GM23248 (cell line): ENCODE results near the gene EEF2. TPM values are rescaled to one million over a fixed set of nuclear protein-coding genes. Genes with fewer than 3 reads are reported as not detected.

Source experiments
- DNase-seq: peaks from one replicate; pipeline ENCODE4 v3.0.0-alpha.2; 2015
- H2AFZ ChIP-seq: fragments of 200-600 bp; sonication (generic); 2 replicates; pipeline ENCODE4 v1.6.1; 2016; ENCODE audit warnings: antibody characterized with exemption
- H3F3A ChIP-seq: fragments of 200-600 bp; sonication (generic); 2 replicates; pipeline ENCODE4 v1.6.1; 2016; ENCODE audit warnings: mild to moderate bottlenecking, antibody characterized with exemption, mixed run types; ENCODE audit not compliant: insufficient read depth
- H3K27ac ChIP-seq: fragments of 200-600 bp; sonication (generic); 2 replicates; pipeline ENCODE4 v1.5.1; 2016; ENCODE audit warnings: mild to moderate bottlenecking
- H3K27me3 ChIP-seq: fragments of 200-600 bp; sonication (generic); replicated peaks from 2 replicates; pipeline ENCODE4 v1.6.1; 2016; ENCODE audit warnings: mild to moderate bottlenecking; ENCODE audit not compliant: insufficient read depth
- H3K36me3 ChIP-seq: fragments of 200-600 bp; sonication (generic); 2 replicates; pipeline ENCODE4 v1.6.1; 2016; ENCODE audit warnings: low read depth, mild to moderate bottlenecking
- H3K4me1 ChIP-seq: fragments of 200-600 bp; sonication (generic); 2 replicates; pipeline ENCODE4 v1.6.1; 2016; ENCODE audit warnings: mild to moderate bottlenecking; ENCODE audit not compliant: insufficient read depth
- H3K4me2 ChIP-seq: fragments of 200-600 bp; sonication (generic); one replicate; pipeline ENCODE4 v1.6.1; 2016; ENCODE audit warnings: mild to moderate bottlenecking; ENCODE audit not compliant: unreplicated experiment
- H3K4me3 ChIP-seq: fragments of 200-600 bp; sonication (generic); 2 replicates; pipeline ENCODE4 v1.5.1; 2016; ENCODE audit warnings: mild to moderate bottlenecking
- H3K79me2 ChIP-seq: fragments of 200-600 bp; sonication (generic); 2 replicates; pipeline ENCODE4 v1.6.1; 2016; ENCODE audit warnings: mild to moderate bottlenecking; ENCODE audit not compliant: insufficient read depth
- H3K9ac ChIP-seq: fragments of 200-600 bp; sonication (generic); 2 replicates; pipeline ENCODE4 v1.6.1; 2016; ENCODE audit warnings: mild to moderate bottlenecking
- H3K9me2 ChIP-seq: fragments of 200-600 bp; sonication (generic); 2 replicates; pipeline ENCODE4 v1.6.1; 2016; ENCODE audit warnings: mixed run types, mild to moderate bottlenecking, moderate library complexity; ENCODE audit not compliant: insufficient read depth
- H3K9me3 ChIP-seq: fragments of 200-600 bp; sonication (generic); one replicate; pipeline ENCODE4 v1.6.1; 2017; ENCODE audit warnings: low read depth
- H4K20me1 ChIP-seq: fragments of 200-600 bp; sonication (generic); 2 replicates; pipeline ENCODE4 v1.6.0; 2016; ENCODE audit not compliant: insufficient read depth
- EZH2 ChIP-seq: fragments of 200-600 bp; sonication (generic); IDR thresholded peaks from 2 replicates; pipeline ENCODE4 v1.6.1; 2018; ENCODE audit warnings: antibody characterized with exemption, mild to moderate bottlenecking; ENCODE audit not compliant: insufficient read depth, poor library complexity, severe bottlenecking
- EZH2phosphoT487 ChIP-seq: fragments of 200-600 bp; sonication (generic); IDR thresholded peaks from 2 replicates; pipeline ENCODE4 v1.6.1; 2018; ENCODE audit warnings: antibody characterized with exemption, moderate library complexity, mild to moderate bottlenecking, low read depth; ENCODE audit not compliant: insufficient read depth
- WGBS, 2 experiments: methylation state at CpG; one replicate each; pipeline ENCODE4 v1.1.6; 2015 to 2017; ENCODE audit warnings: low lambda C conversion rate in 2 of 2, low coverage in 1 of 2; ENCODE audit errors: missing lambda C conversion rate in 2 of 2; 5-methylcytosine and 5-hydroxymethylcytosine counted together
- in situ Hi-C: fragments of 300-500 bp; cut with MboI; formaldehyde crosslinking; loops from 2 replicates; pipeline ENCODE4 v1.15.0; 2020
- polyA plus RNA-seq: library from polyadenylated mRNA; unstranded; fragments of >200 nt; fragmentation: Nextera tagmentation; extraction: Ambion mirVana; gene quantifications from 2 replicates; pipeline ENCODE4 v1.2.1, GENCODE V29; 2016
- total RNA-seq: library from RNA; depleted of rRNA; stranded (reverse); fragments of >200 nt; shearing (Covaris generic); gene quantifications from 2 replicates; pipeline ENCODE4 v1.2.3, GENCODE V29; 2014

EEF2 gene
- total and polyA plus RNA-seq, 2 experiments from 2014 or later, result 326 to 2,755 TPM

DNA sequence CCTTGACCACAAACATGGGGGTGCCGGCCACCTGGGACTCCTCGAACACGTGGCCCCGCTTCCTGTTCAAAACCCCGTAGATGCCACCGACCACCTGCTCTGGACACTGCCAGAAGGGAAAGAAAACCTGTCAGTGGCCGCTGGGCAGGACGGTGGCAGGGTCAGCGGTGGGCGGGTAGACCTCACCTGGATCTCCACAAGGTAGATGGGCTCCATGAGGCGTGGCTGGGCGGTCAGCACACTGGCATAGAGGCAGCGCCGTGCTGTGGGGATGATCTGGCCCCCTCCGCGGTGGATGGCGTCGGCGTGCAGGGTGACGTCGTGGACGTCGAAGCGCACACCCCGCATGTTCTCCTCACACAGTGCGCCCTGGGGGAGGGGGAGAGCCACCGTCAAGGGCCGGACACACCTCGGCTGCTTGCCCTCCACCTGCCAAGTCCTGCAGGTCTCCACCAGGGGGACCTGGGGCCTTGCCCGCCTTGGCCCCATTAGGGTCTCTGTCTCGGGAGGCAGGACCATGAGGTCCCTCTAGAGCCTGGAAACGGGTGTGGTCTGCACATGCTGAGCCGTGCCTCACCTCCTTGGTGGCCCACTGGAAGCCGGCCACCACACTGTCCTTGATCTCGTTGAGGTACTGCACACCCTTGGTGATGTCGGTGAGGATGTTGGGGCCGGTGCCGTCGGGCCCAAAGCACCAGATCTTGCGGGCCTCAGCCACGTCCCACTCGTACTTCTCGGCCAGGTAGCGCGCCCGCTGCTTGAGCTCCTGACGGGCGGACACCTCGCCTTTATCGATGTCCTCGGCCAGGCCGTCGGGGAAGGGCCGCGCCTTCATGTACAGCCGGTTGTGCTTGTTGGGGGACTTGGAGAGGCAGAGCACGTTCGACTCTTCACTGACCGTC is 7.8 kb downstream of the EEF2 start:
- Histone ChIP-seq H3K79me2 (peaks cover 75% of the 10 kb centered on the region), H4K20me1 (peaks cover 25% of the 10 kb centered on the region), H3K27me3 (no peaks in the 10 kb centered on the region), H3F3A (peaks cover 53% of the 10 kb centered on the region), H3K4me1 (no peaks in the 10 kb centered on the region), H2AFZ (no peak overlapping the region), H3K9ac (peak overlapping the region; percentile 46; the same call in 1 of the 2 replicates), H3K4me2 (no peak overlapping the region), H3K36me3 (peaks cover 69% of the 10 kb centered on the region), H3K9me2 (no peaks in the 10 kb centered on the region), H3K9me3 (no peaks in the 10 kb centered on the region), H3K4me3 (no peak overlapping the region), H3K27ac (peak overlapping the region; percentile 36)
- in situ Hi-C loops, result no loop called here
- TF ChIP-seq EZH2, result no peak
- TF ChIP-seq EZH2phosphoT487, result no peak
- 83 to 85% methylated on average over 56 to 59 of the region's 59 CpGs for WGBS, 2 experiments
- peak; percentile 43 for DNase-seq

DNA sequence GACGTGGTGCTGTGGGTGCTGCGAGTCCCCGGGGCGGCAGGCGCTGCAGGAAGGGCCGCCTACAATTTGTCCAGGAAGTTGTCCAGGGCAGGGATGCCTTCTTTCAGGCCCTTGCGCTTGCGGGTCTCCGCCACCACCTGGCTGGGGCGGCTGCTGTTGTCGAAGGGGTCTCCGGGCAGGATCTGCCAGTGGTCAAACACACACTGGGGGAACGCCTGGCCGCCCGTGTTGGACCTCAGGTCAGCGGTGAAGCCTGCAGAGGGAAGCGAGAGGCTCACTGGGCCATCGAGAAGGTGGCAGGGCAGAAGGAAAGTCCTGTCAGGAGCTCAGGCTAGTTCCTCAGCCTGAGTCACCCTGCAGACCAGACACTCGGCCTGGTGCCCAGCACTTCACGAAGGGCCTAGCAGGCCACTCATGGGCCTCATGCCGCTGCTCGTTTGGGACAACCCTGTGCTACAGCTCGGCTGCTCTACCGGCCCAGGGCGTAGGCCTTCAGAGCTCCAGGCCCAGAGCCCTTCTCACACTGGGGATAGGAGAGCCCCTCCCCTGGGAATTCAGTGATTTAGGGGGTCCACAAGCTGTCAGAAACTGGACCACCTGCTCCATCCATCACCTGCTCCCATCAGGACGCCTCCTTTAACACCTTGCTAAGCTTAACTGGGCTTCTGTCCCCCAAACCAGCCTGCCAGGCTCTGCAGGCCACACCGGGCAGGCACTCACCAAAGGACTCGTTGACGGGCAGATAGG is 8.6 kb downstream of the EEF2 start:
- DNase-seq, result peak; percentile 90
- H3K9ac ChIP-seq, result peak overlapping the region; percentile 46; the same call in 1 of the 2 replicates
- H3F3A ChIP-seq, result peaks cover 62% of the 10 kb centered on the region
- peaks cover 17% of the 10 kb centered on the region for H4K20me1 ChIP-seq
- no peaks in the 10 kb centered on the region for H3K27me3 ChIP-seq
- no peaks in the 10 kb centered on the region for H3K9me3 ChIP-seq
- in situ Hi-C loops, result no loop called here
- H3K36me3 ChIP-seq, result peaks cover 62% of the 10 kb centered on the region
- H3K4me3 ChIP-seq, result no peak overlapping the region
- 75 to 78% methylated on average over 29 of the region's 29 CpGs for WGBS, 2 experiments
- H3K79me2 ChIP-seq, result peaks cover 67% of the 10 kb centered on the region
- no peaks in the 10 kb centered on the region for H3K4me1 ChIP-seq
- no peak overlapping the region for H3K4me2 ChIP-seq
- no peak for TF ChIP-seq EZH2phosphoT487
- no peak for TF ChIP-seq EZH2
- H3K27ac ChIP-seq, result peak overlapping the region; percentile 36
- H2AFZ ChIP-seq, result no peak overlapping the region
- H3K9me2 ChIP-seq, result no peaks in the 10 kb centered on the region

DNA sequence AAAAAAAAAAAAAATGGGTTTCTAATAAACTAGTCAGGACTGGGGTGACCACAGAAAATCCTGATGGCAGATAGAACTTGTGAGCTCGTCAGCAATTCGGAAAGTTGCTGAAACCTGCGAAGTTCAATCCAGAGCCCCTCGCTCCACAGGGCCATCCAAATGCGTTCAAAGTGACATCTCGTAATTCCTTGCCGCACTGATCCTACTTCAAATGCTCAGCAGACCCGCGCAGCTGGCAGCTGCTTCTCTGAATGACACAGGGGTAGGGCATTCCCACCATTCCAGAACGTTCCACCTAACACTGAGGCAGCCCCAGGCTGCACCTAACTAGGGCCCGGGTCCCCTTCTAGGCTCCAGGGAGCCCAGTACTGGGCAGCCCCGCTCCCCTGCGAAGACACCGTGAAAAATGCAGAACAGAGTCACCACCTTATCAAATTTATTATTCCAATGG is 9.6 kb downstream of the EEF2 start:
- Histone ChIP-seq H3K9me3 (no peaks in the 10 kb centered on the region), H4K20me1 (peaks cover 10% of the 10 kb centered on the region; the same call in 1 of the 2 replicates), H3K4me3 (no peak overlapping the region), H3K27me3 (no peaks in the 10 kb centered on the region), H3K9ac (no peak overlapping the region), H3K4me1 (no peaks in the 10 kb centered on the region), H2AFZ (no peak overlapping the region), H3K36me3 (peaks cover 52% of the 10 kb centered on the region), H3K4me2 (no peak overlapping the region), H3K27ac (0 out of 2 replicates have a peak overlapping the region, but pooled peaks have one; percentile 42), H3K9me2 (no peaks in the 10 kb centered on the region), H3K79me2 (peaks cover 59% of the 10 kb centered on the region), H3F3A (peaks cover 65% of the 10 kb centered on the region)
- WGBS, 2 experiments, result 80 to 81% methylated on average over 14 of the region's 14 CpGs
- TF ChIP-seq EZH2 (no peak), EZH2phosphoT487 (no peak)
- peak; percentile 36 for DNase-seq
- in situ Hi-C loops, result no loop called here

DNA sequence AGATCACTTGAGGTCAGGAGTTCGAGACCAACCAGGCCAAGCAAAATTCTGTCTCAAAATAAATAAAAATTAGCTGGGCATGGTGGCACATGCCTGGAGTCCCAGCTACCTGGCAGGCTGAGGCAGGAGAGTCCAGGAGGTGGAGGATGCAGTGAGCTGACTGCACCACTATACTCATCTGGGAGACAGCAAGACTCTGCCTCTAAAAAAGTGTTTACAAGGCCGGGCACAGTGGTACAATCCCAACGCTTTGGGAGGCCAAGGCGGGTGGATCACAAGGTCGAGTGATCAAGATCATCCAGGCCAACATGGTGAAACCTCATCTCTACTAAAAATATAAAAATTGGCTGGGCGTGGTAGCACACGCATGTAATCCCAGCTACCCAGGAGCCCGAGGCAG is 10.1 kb downstream of the EEF2 start:
- no peak for DNase-seq
- no peaks in the 10 kb centered on the region for H3K27me3 ChIP-seq
- H3K36me3 ChIP-seq, result peaks cover 47% of the 10 kb centered on the region
- no peak overlapping the region for H2AFZ ChIP-seq
- no peaks in the 10 kb centered on the region for H3K4me1 ChIP-seq
- no peak overlapping the region for H3K4me2 ChIP-seq
- peaks cover 61% of the 10 kb centered on the region for H3F3A ChIP-seq
- no peak for TF ChIP-seq EZH2
- no peak for TF ChIP-seq EZH2phosphoT487
- no peaks in the 10 kb centered on the region for H3K9me2 ChIP-seq
- 81% methylated on average over 8 of the region's 8 CpGs for WGBS, 2 experiments
- in situ Hi-C loops, result no loop called here
- H3K9ac ChIP-seq, result no peak overlapping the region
- H3K27ac ChIP-seq, result peak overlapping the region; percentile 42
- H4K20me1 ChIP-seq, result peaks cover 10% of the 10 kb centered on the region; the same call in 1 of the 2 replicates
- H3K79me2 ChIP-seq, result peaks cover 59% of the 10 kb centered on the region
- H3K9me3 ChIP-seq, result no peaks in the 10 kb centered on the region
- no peak overlapping the region for H3K4me3 ChIP-seq
